ELF-1 (cell line): ENCODE results near the gene PLXDC2.
"Not testable (repeated sequence)": the region's sequence is repeated elsewhere in the genome, so short reads cannot be mapped to it uniquely, and the experiment has no call there.

ENCODE experiments used
- DNase-seq: peaks from one replicate; pipeline ENCODE4 v3.0.0-alpha.2; 2016; ENCODE audit warnings: low read depth, low spot score

The PLXDC2 gene

GRCh38 chr10:20191392-20191791 lies 375.2 kb downstream of the PLXDC2 start:
- not testable (repeated sequence) for DNase-seq

- no peak for DNase-seq
Measured at GRCh38 chr10:20195076-20195475, 378.8 kb downstream of the PLXDC2 start.

GRCh38 chr10:20200758-20201157 lies 384.5 kb downstream of the PLXDC2 start:
- DNase-seq = no peak

- no peak for DNase-seq
Measured at GRCh38 chr10:20202337-20202736, 386.1 kb downstream of the PLXDC2 start.

- DNase-seq = no peak
Measured at GRCh38 chr10:20207653-20208052, 391.4 kb downstream of the PLXDC2 start.

GRCh38 chr10:20209098-20209497 lies 392.9 kb downstream of the PLXDC2 start:
- not testable (repeated sequence) for DNase-seq

GRCh38 chr10:20215547-20216152 lies 399.4 kb downstream of the PLXDC2 start:
- peak; percentile 8 for DNase-seq

GRCh38 chr10:20221356-20221755 lies 405.1 kb downstream of the PLXDC2 start:
- DNase-seq = no peak

GRCh38 chr10:20228729-20229128 lies 412.5 kb downstream of the PLXDC2 start:
- DNase-seq = no peak

- no peak for DNase-seq
Measured at GRCh38 chr10:20232079-20232705, 416.0 kb downstream of the PLXDC2 start.

GRCh38 chr10:20233423-20233822 lies 417.2 kb downstream of the PLXDC2 start:
- DNase-seq = no peak

- no peak for DNase-seq
Measured at GRCh38 chr10:20234579-20234978, 418.3 kb downstream of the PLXDC2 start.

- DNase-seq = no peak
Measured at GRCh38 chr10:20237091-20237570, 420.9 kb downstream of the PLXDC2 start.

- no peak for DNase-seq
Measured at GRCh38 chr10:20237586-20237985, 421.4 kb downstream of the PLXDC2 start.

GRCh38 chr10:20240643-20241042 lies 424.4 kb downstream of the PLXDC2 start:
- DNase-seq = no peak

GRCh38 chr10:20247454-20247853 lies 431.2 kb downstream of the PLXDC2 start:
- no peak for DNase-seq

- no peak for DNase-seq
Measured at GRCh38 chr10:20247891-20248708, 431.9 kb downstream of the PLXDC2 start.

- DNase-seq = no peak
Measured at GRCh38 chr10:20254078-20254477, 437.8 kb downstream of the PLXDC2 start.

GRCh38 chr10:20254497-20254896 lies 438.3 kb downstream of the PLXDC2 start:
- no peak for DNase-seq

GRCh38 chr10:20256969-20257368 lies 440.7 kb downstream of the PLXDC2 start:
- no peak for DNase-seq

GRCh38 chr10:20257422-20257821 lies 441.2 kb downstream of the PLXDC2 start:
- DNase-seq = peak; percentile 15

- no peak for DNase-seq
Measured at GRCh38 chr10:20265146-20265545, 448.9 kb downstream of the PLXDC2 start.

GRCh38 chr10:20267734-20268133 lies 451.5 kb downstream of the PLXDC2 start:
- DNase-seq = no peak
